ENCODE measurements around the gene RAB40B. TPM values are rescaled to one million over a fixed set of nuclear protein-coding genes. Genes with fewer than 3 reads are reported as not detected.

The RAB40B gene
- total and polyA plus RNA-seq, 11 donors: 10.9 to 37.7 (median 21.9) TPM

- H3K27me3 ChIP-seq: no peaks in the 10 kb centered on the region
- DNase-seq (peak in 1 of 5 donors; percentile 18), ATAC-seq (no peak)
- H3K4me3 ChIP-seq: no peak overlapping the region
- TF ChIP-seq POLR2A (IDR thresholded peaks at IDR 0.05) (no peak), CTCF (IDR thresholded peaks at IDR 0.05) (no peak)
- H3K36me3 ChIP-seq: peaks cover 0 to 16% (median 8%) of the 10 kb centered on the region in 9 donors
- intact Hi-C loops (cut with DNase I): loop anchor here in 6 of 10 donors (5.0 to 10.0 kb wide), 2 partner anchors 100 to 103 kb away; no protein-coding TSS in a partner anchor
- H3K4me1 ChIP-seq: peaks cover 0 to 15% (median 5%) of the 10 kb centered on the region in 12 donors
- no peak overlapping the region for H3K27ac ChIP-seq
- WGBS, 4 donors: 87 to 95% (median 90%) methylated on average over 16 to 22 of the region's 22 CpGs
- H3K9me3 ChIP-seq: no peaks in the 10 kb centered on the region
These were observed 33.8 kb downstream of the RAB40B start for GRCh38 chr17:82664701-82665182.

- no peak overlapping the region for H3K4me3 ChIP-seq
- H3K9me3 ChIP-seq: no peaks in the 10 kb centered on the region
- intact Hi-C loops (cut with DNase I): loop anchor here in 2 of 10 donors (10.0 kb wide), 1 partner anchor 101 kb away; no protein-coding TSS in a partner anchor
- peak in 1 of 5 donors; percentile 16 for DNase-seq
- peaks cover 0 to 10% (median 2%) of the 10 kb centered on the region in 12 donors for H3K4me1 ChIP-seq
- no peak for TF ChIP-seq POLR2A (IDR thresholded peaks at IDR 0.05)
- TF ChIP-seq CTCF (IDR thresholded peaks at IDR 0.05): no peak
- peaks cover 0 to 19% (median 13%) of the 10 kb centered on the region in 9 donors for H3K36me3 ChIP-seq
- H3K27ac ChIP-seq: no peak overlapping the region
- no peak for ATAC-seq
- WGBS, 4 donors: 92 to 100% (median 95%) methylated on average over 7 to 17 of the region's 17 CpGs
- no peaks in the 10 kb centered on the region for H3K27me3 ChIP-seq
These were observed 34.3 kb downstream of the RAB40B start for GRCh38 chr17:82664276-82664575.

GRCh38 chr17:82663381-82664275 is 34.9 kb downstream of the RAB40B start:
- Histone ChIP-seq H3K9me3 (no peaks in the 10 kb centered on the region), H3K4me1 (peaks cover 0 to 4% (median 0%) of the 10 kb centered on the region in 12 donors), H3K36me3 (peaks cover 0 to 25% (median 19%) of the 10 kb centered on the region in 9 donors), H3K27ac (no peak overlapping the region), H3K4me3 (no peak overlapping the region), H3K27me3 (no peaks in the 10 kb centered on the region)
- 89 to 93% (median 91%) methylated on average over 24 to 39 of the region's 39 CpGs for WGBS, 4 donors
- intact Hi-C loops (cut with DNase I): loop anchor here in 2 of 10 donors (10.0 kb wide), 1 partner anchor 101 kb away; no protein-coding TSS in a partner anchor
- TF ChIP-seq POLR2A (IDR thresholded peaks at IDR 0.05) (no peak), CTCF (IDR thresholded peaks at IDR 0.05) (no peak)
- no peak for ATAC-seq
- peak in 1 of 5 donors; percentile 14 for DNase-seq

- H3K27me3 ChIP-seq: no peaks in the 10 kb centered on the region
- DNase-seq (peak in 1 of 5 donors; percentile 19), ATAC-seq (peak in 1 of 4 donors; percentile 9)
- H3K36me3 ChIP-seq: peaks cover 0 to 33% (median 20%) of the 10 kb centered on the region in 9 donors
- H3K4me3 ChIP-seq: no peak overlapping the region
- H3K27ac ChIP-seq: no peak overlapping the region
- TF ChIP-seq POLR2A (IDR thresholded peaks at IDR 0.05) (no peak), CTCF (IDR thresholded peaks at IDR 0.05) (no peak)
- no peaks in the 10 kb centered on the region for H3K9me3 ChIP-seq
- H3K4me1 ChIP-seq: no peaks in the 10 kb centered on the region
- 90 to 95% (median 93%) methylated on average over 18 to 20 of the region's 20 CpGs for WGBS, 4 donors
- intact Hi-C loops (cut with DNase I): loop anchor here in 2 of 10 donors (10.0 kb wide), 1 partner anchor 102 kb away; no protein-coding TSS in a partner anchor
These were observed 35.7 kb downstream of the RAB40B start for GRCh38 chr17:82662711-82663261.

Measured in heart left ventricle (tissue), 16 donors.